ENCODE measurements around the gene BET1. TPM values are rescaled to one million over a fixed set of nuclear protein-coding genes. Genes with fewer than 3 reads are reported as not detected.

The BET1 gene
- total RNA-seq, 4 donors from 2014 or later: 9.0 to 17.7 (median 15.7) TPM

DNA sequence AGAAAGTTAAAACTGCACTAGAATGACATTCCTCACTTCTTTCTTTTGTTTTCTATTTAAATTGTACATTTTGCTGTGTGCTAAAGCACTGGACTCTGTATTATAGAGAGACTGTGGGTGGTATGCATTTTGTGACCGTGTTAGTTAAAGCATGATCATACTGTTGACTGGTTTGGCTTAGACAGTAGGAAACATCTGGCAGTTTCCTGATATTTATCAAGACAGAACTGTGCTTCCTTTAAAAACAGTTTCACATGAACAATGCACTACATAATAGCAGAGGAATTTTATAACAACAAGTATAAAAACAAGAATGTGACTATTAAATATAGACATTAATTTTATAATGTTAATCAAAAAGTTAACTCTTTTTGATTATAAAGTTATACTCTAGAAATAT is 59.5 kb downstream of the BET1 start:
- Histone ChIP-seq H3K27ac (peak overlapping the region in 1 of 4 donors; percentile 6), H3K4me3 (no peak overlapping the region), H3K36me3 (no peaks in the 10 kb centered on the region), H3K27me3 (no peaks in the 10 kb centered on the region), H3K9me3 (no peaks in the 10 kb centered on the region), H3K4me1 (no peaks in the 10 kb centered on the region)
- 7 to 12% methylated on average over 1 of the region's 1 CpG for WGBS, 2 donors
- no peak for TF ChIP-seq POLR2A (IDR thresholded peaks at IDR 0.05)
- TF ChIP-seq, protein P1, sequence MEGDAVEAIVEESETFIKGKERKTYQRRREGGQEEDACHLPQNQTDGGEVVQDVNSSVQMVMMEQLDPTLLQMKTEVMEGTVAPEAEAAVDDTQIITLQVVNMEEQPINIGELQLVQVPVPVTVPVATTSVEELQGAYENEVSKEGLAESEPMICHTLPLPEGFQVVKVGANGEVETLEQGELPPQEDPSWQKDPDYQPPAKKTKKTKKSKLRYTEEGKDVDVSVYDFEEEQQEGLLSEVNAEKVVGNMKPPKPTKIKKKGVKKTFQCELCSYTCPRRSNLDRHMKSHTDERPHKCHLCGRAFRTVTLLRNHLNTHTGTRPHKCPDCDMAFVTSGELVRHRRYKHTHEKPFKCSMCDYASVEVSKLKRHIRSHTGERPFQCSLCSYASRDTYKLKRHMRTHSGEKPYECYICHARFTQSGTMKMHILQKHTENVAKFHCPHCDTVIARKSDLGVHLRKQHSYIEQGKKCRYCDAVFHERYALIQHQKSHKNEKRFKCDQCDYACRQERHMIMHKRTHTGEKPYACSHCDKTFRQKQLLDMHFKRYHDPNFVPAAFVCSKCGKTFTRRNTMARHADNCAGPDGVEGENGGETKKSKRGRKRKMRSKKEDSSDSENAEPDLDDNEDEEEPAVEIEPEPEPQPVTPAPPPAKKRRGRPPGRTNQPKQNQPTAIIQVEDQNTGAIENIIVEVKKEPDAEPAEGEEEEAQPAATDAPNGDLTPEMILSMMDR (IDR thresholded peaks at IDR 0.05): no peak
- intact Hi-C loops (cut with DNase I): no loop called here
- no peak for DNase-seq

DNA sequence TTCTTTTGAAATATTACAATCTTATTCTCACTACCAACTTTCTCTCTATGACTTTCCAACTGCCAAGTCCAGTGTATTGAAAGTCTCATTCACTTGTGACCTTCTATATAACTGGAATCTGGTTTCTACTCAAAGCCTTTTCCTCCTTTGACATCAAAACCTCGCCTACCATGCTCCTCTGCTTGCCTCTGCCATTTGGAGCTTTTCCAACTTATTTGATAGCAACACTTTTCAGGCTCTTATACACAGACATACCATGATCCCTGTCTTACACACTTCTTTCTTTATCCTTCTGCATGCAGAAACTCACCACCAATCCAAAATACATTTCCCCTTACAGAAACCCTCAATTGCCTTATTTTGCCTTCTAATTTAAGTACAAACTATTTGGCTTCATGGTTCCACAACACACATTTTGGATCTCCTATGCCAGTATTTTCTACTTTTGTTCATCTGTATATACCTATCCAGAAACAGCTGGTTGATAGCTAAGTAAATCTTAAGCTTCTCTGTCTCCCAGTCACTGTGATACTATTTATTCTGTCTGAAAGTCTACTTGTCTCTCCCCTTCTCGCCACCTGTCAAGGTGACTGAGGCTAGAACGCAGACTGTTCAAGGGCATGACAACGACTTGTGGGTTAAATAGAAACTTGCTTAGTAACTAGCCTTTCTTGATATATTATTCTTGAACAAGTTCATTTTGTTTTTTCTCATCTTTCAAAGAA is 60.2 kb downstream of the BET1 start:
- no peaks in the 10 kb centered on the region for H3K4me1 ChIP-seq
- H3K27me3 ChIP-seq: no peaks in the 10 kb centered on the region
- H3K36me3 ChIP-seq: no peaks in the 10 kb centered on the region
- WGBS, 2 donors: 51 to 53% methylated on average over 4 of the region's 4 CpGs
- no peak for DNase-seq
- H3K9me3 ChIP-seq: no peaks in the 10 kb centered on the region
- no peak overlapping the region for H3K4me3 ChIP-seq
- H3K27ac ChIP-seq: peak overlapping the region in 2 of 4 donors; percentile 6 to 17
- intact Hi-C loops (cut with DNase I): no loop called here
- TF ChIP-seq POLR2A (IDR thresholded peaks at IDR 0.05): no peak
- TF ChIP-seq, protein P1 (IDR thresholded peaks at IDR 0.05): no peak

Other genes with a start within 250 kb of the BET1 start
- gene TFPI2, start 113.6 kb downstream of the BET1 start, total RNA-seq: 1 to 10 TPM in 1 of 4 donors, under 1 TPM in 2, not detected in 1; 0.67 to 1.9 (median 0.95) TPM
- not detected for gene GNGT1, start 97.8 kb downstream of the BET1 start, total RNA-seq
- 10 to 100 TPM in 1 of 4 donors, 1 to 10 TPM in 2, under 1 TPM in 1; 0.61 to 13.9 (median 4.1) TPM for gene GNG11, start 82.6 kb downstream of the BET1 start, total RNA-seq

Data from esophagus squamous epithelium (tissue), 5 donors.